Measurements from ENCODE around the gene POLE.

POLE gene

DNA sequence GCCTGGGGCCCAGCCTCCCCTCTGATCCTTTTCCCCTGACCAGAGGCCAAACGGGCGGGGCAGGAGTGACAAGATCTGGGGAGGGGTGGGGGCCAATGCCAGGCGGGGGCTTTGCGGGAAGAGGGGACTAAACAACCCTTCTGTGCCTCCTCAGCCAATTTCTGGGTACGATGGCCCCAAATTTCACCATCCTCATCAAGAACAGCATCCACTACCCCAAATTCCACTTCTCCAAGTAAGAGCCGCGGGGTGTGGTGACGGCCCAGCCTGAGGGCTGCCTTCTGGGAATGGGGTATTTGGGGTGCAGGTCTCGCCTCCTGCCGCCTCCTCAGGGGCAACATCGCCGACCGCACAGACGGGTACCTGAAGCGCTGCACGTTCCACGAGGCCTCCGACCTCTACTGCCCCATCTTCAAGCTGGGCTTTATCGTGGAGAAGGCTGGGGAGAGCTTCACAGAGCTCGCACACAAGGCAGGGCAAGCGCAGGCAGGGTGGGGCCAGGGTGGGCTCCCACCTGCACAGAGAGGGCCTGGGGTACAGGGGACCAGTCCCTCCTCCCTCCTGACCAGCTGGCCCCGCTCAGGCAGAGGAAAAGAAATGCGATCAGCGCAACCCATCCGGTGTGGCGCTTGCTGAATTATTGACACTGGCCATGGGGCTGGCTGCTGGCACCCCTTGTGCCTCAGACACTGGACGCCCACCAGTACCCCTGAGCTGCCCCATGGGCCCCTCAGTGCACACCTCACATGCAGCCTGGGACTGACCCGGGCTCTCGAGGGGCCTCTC, 66.8 kb downstream of the POLE start:
- no peak for ATAC-seq (replicated peaks)
- no peak overlapping the region for H3K27ac Mint-ChIP-seq

DNA sequence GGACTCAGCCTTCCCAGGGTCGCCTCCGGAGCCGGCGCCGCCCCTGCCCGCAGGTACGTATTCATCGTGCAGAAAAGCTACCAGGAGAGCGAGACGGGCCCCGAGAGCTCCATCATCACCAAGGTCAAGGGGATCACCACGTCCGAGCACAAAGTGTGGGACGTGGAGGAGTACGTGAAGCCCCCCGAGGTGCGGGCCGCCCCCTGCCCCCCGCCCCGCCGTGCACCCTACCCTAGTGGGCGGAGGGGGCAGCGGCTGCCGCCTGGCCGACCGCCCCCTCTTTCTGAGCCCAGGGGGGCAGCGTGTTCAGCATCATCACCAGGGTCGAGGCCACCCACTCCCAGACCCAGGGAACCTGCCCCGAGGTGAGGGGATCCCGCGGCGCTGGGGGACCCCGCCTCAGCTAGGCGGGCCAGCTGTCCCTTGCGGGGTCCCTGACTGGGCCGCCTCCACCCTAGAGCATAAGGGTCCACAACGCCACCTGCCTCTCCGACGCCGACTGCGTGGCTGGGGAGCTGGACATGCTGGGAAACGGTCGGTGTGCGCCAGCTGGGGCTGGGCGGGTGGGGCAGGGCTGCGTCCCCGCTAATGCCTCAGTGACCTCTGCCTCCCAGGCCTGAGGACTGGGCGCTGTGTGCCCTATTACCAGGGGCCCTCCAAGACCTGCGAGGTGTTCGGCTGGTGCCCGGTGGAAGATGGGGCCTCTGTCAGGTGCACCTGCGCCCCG, 67.6 kb downstream of the POLE start:
- Mint-ChIP-seq H3K27me3 (peaks cover 31 to 39% of the 10 kb centered on the region in 2 donors), H3K36me3 (ENCODE audit: insufficient read depth) (no peaks in the 10 kb centered on the region), H3K9me3 (no peaks in the 10 kb centered on the region), H3K4me1 (ENCODE audit: low read depth in 2 of 2) (peaks cover 11 to 16% of the 10 kb centered on the region in 2 donors), H3K4me3 (no peak overlapping the region), H3K27ac (no peak overlapping the region)
- ATAC-seq (replicated peaks) (no peak), DNase-seq (no peak)

More for the DNA sequence above, 66.8 kb downstream of the POLE start:
- Mint-ChIP-seq H3K9me3 (no peaks in the 10 kb centered on the region), H3K36me3 (ENCODE audit: insufficient read depth) (no peaks in the 10 kb centered on the region), H3K4me1 (ENCODE audit: low read depth in 2 of 2) (peaks cover 4 to 10% of the 10 kb centered on the region in 2 donors), H3K4me3 (no peak overlapping the region), H3K27me3 (peaks cover 26 to 32% of the 10 kb centered on the region in 2 donors)
- DNase-seq = no peak

DNA sequence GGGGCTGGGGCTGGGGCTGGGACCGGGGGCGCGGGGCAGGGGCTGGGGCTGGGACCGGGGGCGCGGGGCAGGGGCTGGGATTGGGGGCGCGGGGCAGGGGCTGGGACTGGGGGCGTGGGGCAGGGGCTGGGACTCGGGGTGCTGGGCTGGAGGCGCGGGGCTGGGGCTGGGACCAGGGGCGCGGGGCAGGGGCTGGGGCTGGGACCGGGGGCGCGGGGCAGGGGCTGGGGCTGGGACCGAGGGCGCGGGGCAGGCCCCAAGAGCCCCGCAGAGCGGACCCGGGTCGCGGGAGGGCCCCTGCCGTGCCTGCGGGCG, 68.1 kb downstream of the POLE start:
- Mint-ChIP-seq H3K27ac (no peak overlapping the region), H3K36me3 (ENCODE audit: insufficient read depth) (no peaks in the 10 kb centered on the region), H3K4me3 (no peak overlapping the region), H3K27me3 (peaks cover 31 to 39% of the 10 kb centered on the region in 2 donors), H3K4me1 (ENCODE audit: low read depth in 2 of 2) (peaks cover 11 to 16% of the 10 kb centered on the region in 2 donors), H3K9me3 (no peaks in the 10 kb centered on the region)
- no peak for ATAC-seq (replicated peaks)
- DNase-seq = no peak

DNA sequence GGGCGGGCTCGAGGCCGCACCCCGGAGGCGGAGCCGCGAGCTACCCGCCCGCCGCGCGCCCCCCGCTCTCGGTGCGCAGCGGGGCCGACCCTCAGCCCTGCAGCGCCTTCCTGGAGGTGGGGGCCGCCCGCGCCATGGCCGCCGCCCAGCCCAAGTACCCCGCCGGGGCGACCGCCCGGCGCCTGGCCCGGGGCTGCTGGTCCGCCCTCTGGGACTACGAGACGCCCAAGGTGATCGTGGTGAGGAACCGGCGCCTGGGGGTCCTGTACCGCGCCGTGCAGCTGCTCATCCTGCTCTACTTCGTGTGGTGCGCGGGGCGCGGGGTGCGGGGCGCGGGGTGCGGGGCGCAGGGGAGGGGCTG, 68.5 kb downstream of the POLE start, which contains the start of gene P2RX2:
Gene P2RX2 (plus strand): TSS at position 94 of the 361 bp plus-strand sequence. CDS start 41 bp downstream, at position 135.
- Mint-ChIP-seq H3K36me3 (ENCODE audit: insufficient read depth) (no peaks in the 10 kb centered on the region), H3K4me1 (ENCODE audit: low read depth in 2 of 2) (peaks cover 11 to 16% of the 10 kb centered on the region in 2 donors), H3K27me3 (peaks cover 31 to 39% of the 10 kb centered on the region in 2 donors), H3K4me3 (peak within 1 kb of the TSS in 1 of 2 donors; percentile 29), H3K27ac (no peak within 1 kb of the TSS), H3K9me3 (no peaks in the 10 kb centered on the region)
- DNase-seq (no peak), ATAC-seq (replicated peaks) (no peak)

DNA sequence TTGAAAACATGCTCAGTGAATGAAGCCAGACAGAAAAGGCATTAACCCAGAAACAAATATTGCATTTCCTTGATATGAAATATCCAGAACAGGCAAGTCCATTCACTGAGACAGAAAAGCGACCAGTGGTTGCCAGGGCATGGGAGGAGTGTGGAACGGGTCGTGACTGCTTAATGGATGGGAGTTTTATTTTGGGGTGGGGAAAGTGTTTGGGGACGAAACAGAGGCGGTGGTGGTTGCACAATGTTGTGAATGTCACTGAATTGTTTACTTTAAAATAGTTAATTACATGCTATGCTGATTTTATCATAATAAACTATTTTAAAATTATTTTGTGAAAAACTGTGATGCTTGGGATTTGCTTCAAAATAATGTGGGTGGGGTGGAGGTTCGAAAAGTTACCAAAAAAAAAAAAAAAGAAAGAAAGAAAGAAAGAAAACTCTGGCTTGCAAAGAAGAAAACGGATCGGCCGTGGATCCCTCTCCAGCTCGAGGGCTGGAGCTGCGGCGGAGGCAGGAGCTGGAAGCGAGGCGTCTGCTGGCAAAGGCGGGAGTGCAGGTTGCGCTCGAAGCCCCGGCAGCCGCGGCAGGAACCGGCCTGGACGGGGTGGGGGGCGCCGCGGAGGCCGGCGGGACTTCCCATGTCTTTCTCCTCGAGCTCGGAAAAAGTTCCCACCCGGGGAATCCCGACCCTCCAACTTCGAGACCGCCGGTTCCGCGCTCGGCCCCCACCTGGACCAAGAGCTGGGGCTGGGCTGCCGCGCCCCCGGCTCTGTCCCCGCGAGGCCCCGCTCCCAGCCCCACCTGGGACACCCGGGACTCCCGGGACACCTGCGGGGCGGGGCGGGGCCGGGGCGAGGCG, 69.1 kb downstream of the POLE start:
- Mint-ChIP-seq H3K27me3 (peaks cover 31 to 39% of the 10 kb centered on the region in 2 donors), H3K4me3 (peak overlapping the region in 1 of 2 donors; percentile 29), H3K36me3 (ENCODE audit: insufficient read depth) (no peaks in the 10 kb centered on the region), H3K4me1 (ENCODE audit: low read depth in 2 of 2) (peaks cover 11 to 16% of the 10 kb centered on the region in 2 donors), H3K27ac (no peak overlapping the region), H3K9me3 (no peaks in the 10 kb centered on the region)
- ATAC-seq (replicated peaks) (no peak), DNase-seq (no peak)

GRCh38 chr12:132617135-132617701, 69.9 kb downstream of the POLE start:
- Mint-ChIP-seq H3K36me3 (ENCODE audit: insufficient read depth) (no peaks in the 10 kb centered on the region), H3K27me3 (peaks cover 31 to 39% of the 10 kb centered on the region in 2 donors), H3K4me1 (ENCODE audit: low read depth in 2 of 2) (peaks cover 7 to 9% of the 10 kb centered on the region in 2 donors), H3K27ac (no peak overlapping the region), H3K9me3 (no peaks in the 10 kb centered on the region), H3K4me3 (no peak overlapping the region)
- ATAC-seq (replicated peaks) (no peak), DNase-seq (no peak)

- ATAC-seq (replicated peaks) = no peak
These were observed 71.5 kb downstream of the POLE start for GRCh38 chr12:132615579-132616038.

DNA sequence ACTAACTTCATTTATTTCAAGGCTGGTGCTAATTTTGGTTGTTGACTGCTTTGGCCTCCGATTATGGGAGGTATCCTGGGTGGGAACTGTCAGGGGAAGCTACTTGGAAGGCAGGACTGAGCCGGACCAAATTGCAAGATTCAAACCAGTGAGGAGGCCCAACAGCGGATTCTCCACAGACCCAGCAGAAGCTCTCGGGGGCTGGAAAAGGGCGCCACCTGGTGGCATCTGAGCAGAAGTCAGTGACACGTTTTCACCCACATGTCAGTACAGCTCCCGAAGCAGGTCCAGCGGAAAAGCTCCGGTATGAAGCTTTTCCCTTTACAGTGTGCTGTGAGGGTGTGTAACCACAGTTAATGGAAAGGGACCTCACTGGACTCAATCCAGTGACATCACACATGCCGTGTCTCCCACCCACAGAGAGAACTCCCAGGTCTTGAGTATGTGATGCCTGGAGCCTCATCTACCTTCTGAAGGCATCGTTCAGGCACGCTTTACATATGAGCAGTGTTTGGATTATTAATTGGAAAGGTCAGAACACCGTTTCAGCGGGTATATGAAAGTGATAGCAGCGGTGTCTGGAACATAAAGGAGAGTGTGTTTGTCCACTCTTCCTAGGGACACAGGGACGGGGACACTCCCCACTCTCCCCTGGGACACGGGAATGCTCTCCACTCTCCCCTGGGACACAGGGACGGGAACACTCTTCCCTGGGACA, 72.1 kb downstream of the POLE start:
- peaks cover 48 to 60% of the 10 kb centered on the region in 2 donors for H3K27me3 Mint-ChIP-seq
- H3K27ac Mint-ChIP-seq = no peak overlapping the region
- H3K36me3 Mint-ChIP-seq (ENCODE audit: insufficient read depth) = no peaks in the 10 kb centered on the region

More at GRCh38 chr12:132615579-132616038, 71.5 kb downstream of the POLE start:
- Mint-ChIP-seq H3K27ac (no peak overlapping the region), H3K36me3 (ENCODE audit: insufficient read depth) (no peaks in the 10 kb centered on the region), H3K27me3 (peaks cover 42 to 54% of the 10 kb centered on the region in 2 donors), H3K4me3 (no peak overlapping the region), H3K9me3 (no peaks in the 10 kb centered on the region), H3K4me1 (ENCODE audit: low read depth in 2 of 2) (peaks cover 7 to 9% of the 10 kb centered on the region in 2 donors)
- DNase-seq = no peak

GRCh38 chr12:132614029-132614428, 73.1 kb downstream of the POLE start:
- H3K27me3 Mint-ChIP-seq = peaks cover 53 to 69% of the 10 kb centered on the region in 2 donors
- DNase-seq (no peak), ATAC-seq (replicated peaks) (no peak)
- H3K4me1 Mint-ChIP-seq (ENCODE audit: low read depth in 2 of 2) = peaks cover 7 to 11% of the 10 kb centered on the region in 2 donors
- no peak overlapping the region for H3K4me3 Mint-ChIP-seq
- H3K9me3 Mint-ChIP-seq = no peaks in the 10 kb centered on the region
- no peak overlapping the region for H3K27ac Mint-ChIP-seq
- no peaks in the 10 kb centered on the region for H3K36me3 Mint-ChIP-seq (ENCODE audit: insufficient read depth)

More for the DNA sequence above, 72.1 kb downstream of the POLE start:
- ATAC-seq (replicated peaks) (peak; percentile 93), DNase-seq (peak; percentile 70 to 75 (median 72))
- H3K4me3 Mint-ChIP-seq = peak overlapping the region in 1 of 2 donors; percentile 19
- peaks cover 7 to 11% of the 10 kb centered on the region in 2 donors for H3K4me1 Mint-ChIP-seq (ENCODE audit: low read depth in 2 of 2)
- H3K9me3 Mint-ChIP-seq = no peaks in the 10 kb centered on the region

GRCh38 chr12:132611620-132612019, 75.5 kb downstream of the POLE start:
- H3K4me1 Mint-ChIP-seq (ENCODE audit: low read depth in 2 of 2) = peaks cover 7 to 10% of the 10 kb centered on the region in 2 donors
- DNase-seq (no peak), ATAC-seq (replicated peaks) (no peak)
- H3K27me3 Mint-ChIP-seq = peaks cover 52 to 70% of the 10 kb centered on the region in 2 donors
- no peaks in the 10 kb centered on the region for H3K36me3 Mint-ChIP-seq (ENCODE audit: insufficient read depth)
- H3K9me3 Mint-ChIP-seq = no peaks in the 10 kb centered on the region
- no peak overlapping the region for H3K4me3 Mint-ChIP-seq
- no peak overlapping the region for H3K27ac Mint-ChIP-seq

- Mint-ChIP-seq H3K27ac (no peak overlapping the region), H3K27me3 (peaks cover 54 to 70% of the 10 kb centered on the region in 2 donors), H3K9me3 (no peaks in the 10 kb centered on the region), H3K4me3 (peak overlapping the region in 1 of 2 donors; percentile 36), H3K4me1 (ENCODE audit: low read depth in 2 of 2) (peaks cover 7 to 10% of the 10 kb centered on the region in 2 donors), H3K36me3 (ENCODE audit: insufficient read depth) (no peaks in the 10 kb centered on the region)
- DNase-seq (no peak), ATAC-seq (replicated peaks) (no peak)
These were observed 76.1 kb downstream of the POLE start for GRCh38 chr12:132610866-132611602.
